Tibial artery (tissue), 4 donors: ENCODE results near the gene ZNF83.
"Not testable (repeated sequence)": the region's sequence is repeated elsewhere in the genome, so short reads cannot be mapped to it uniquely, and the experiment has no call there.

Source experiments
- DNase-seq, 2 donors: peaks; one replicate each; pipeline ENCODE4 v3.0.0-alpha.2; 2019
- H3K27ac ChIP-seq, 2 donors: fragments of 200-600 bp; sonication (generic) in 1 of 2; 1 replicate in 1 of 2; 2 replicates in 1 of 2; pipeline ENCODE4 v1.5.1; 2018 to 2019; ENCODE audit warnings: mild to moderate bottlenecking in 1 of 2
- H3K27me3 ChIP-seq, 2 donors: fragments of 200-600 bp; sonication (generic) in 1 of 2; one replicate each; pipeline versions ENCODE4 v1.5.1 to v1.6.0; 2016 to 2019
- H3K36me3 ChIP-seq, 3 donors: fragments of 200-600 bp; sonication (generic) in 2 of 3; one replicate each; pipeline ENCODE4 v1.5.1; 2016 to 2019; ENCODE audit warnings: mild to moderate bottlenecking in 2 of 3
- H3K4me1 ChIP-seq, 4 donors: fragments of 200-600 bp; sonication (generic) in 2 of 4; 1 replicate in 3 of 4; 2 replicates in 1 of 4; pipeline ENCODE4 v1.5.1; 2016 to 2019
- H3K4me3 ChIP-seq, 2 donors: fragments of 200-600 bp; sonication (generic) in 1 of 2; 1 replicate in 1 of 2; 2 replicates in 1 of 2; pipeline ENCODE4 v1.5.1; 2018 to 2019; ENCODE audit warnings: mild to moderate bottlenecking in 2 of 2
- H3K9me3 ChIP-seq, 3 donors: fragments of 200-600 bp; sonication (generic) in 1 of 3; one replicate each; pipeline ENCODE4 v1.5.1; 2016 to 2019
- CTCF ChIP-seq, 2 experiments: fragments of 200-600 bp in 1 of 2; fragments of 450-650 bp in 1 of 2; IDR thresholded peaks; one replicate each; pipeline ENCODE4 v1.5.1; 2017 to 2019; ENCODE audit warnings: antibody characterized with exemption in 2 of 2, mild to moderate bottlenecking in 1 of 2, moderate library complexity in 1 of 2
- intact Hi-C: fragments of 100-400 bp; cut with DNase I; formaldehyde crosslinking; loops from one replicate; pipeline ENCODE4 v1.15.0; 2023; ENCODE audit warnings: low total_unique reads

The ZNF83 gene

GRCh38 chr19:52639996-52640395 lies 1.8 kb upstream of the ZNF83 start:
- Histone ChIP-seq H3K36me3 (no peaks in the 10 kb centered on the region), H3K27ac (no peak overlapping the region), H3K27me3 (no peaks in the 10 kb centered on the region), H3K4me3 (no peak overlapping the region), H3K9me3 (no peaks in the 10 kb centered on the region), H3K4me1 (peaks cover 0 to 21% (median 9%) of the 10 kb centered on the region in 4 donors)
- intact Hi-C loops = loop anchor here (5.0 kb wide), 2 partner anchors 38 to 52 kb away; no protein-coding TSS in a partner anchor
- DNase-seq = no peak
- TF ChIP-seq CTCF (IDR thresholded peaks at IDR 0.05) = no peak

GRCh38 chr19:52638601-52639000 lies 446 bp upstream of the ZNF83 start:
- intact Hi-C loops = loop anchor here (5.0 kb wide), 1 partner anchor 36 kb away; no protein-coding TSS in a partner anchor
- H3K4me1 ChIP-seq = peaks cover 0 to 21% (median 9%) of the 10 kb centered on the region in 4 donors
- no peak for TF ChIP-seq CTCF (IDR thresholded peaks at IDR 0.05)
- peak overlapping the region; percentile 67 to 80 for H3K4me3 ChIP-seq
- peak overlapping the region; percentile 85 to 93 for H3K27ac ChIP-seq
- H3K27me3 ChIP-seq = no peaks in the 10 kb centered on the region
- DNase-seq = peak in 1 of 2 donors; percentile 20
- peaks cover 6 to 8% (median 6%) of the 10 kb centered on the region in 3 donors for H3K36me3 ChIP-seq
- no peaks in the 10 kb centered on the region for H3K9me3 ChIP-seq

GRCh38 chr19:52635786-52636570 lies 2.2 kb downstream of the ZNF83 start:
- peaks cover 9 to 12% (median 11%) of the 10 kb centered on the region in 3 donors for H3K36me3 ChIP-seq
- H3K4me3 ChIP-seq = no peak overlapping the region
- DNase-seq = no peak
- no peak overlapping the region for H3K27ac ChIP-seq
- no peaks in the 10 kb centered on the region for H3K9me3 ChIP-seq
- intact Hi-C loops = loop anchor here (5.0 kb wide), 1 partner anchor 34 kb away; no protein-coding TSS in a partner anchor
- H3K27me3 ChIP-seq = no peaks in the 10 kb centered on the region
- TF ChIP-seq CTCF (IDR thresholded peaks at IDR 0.05) = no peak
- peaks cover 0 to 21% (median 9%) of the 10 kb centered on the region in 4 donors for H3K4me1 ChIP-seq

GRCh38 chr19:52627441-52627840 lies 10.7 kb downstream of the ZNF83 start:
- peaks cover 5 to 56% (median 56%) of the 10 kb centered on the region in 3 donors for H3K36me3 ChIP-seq
- not testable (repeated sequence) for H3K27me3 ChIP-seq, DNase-seq, H3K4me3 ChIP-seq, H3K4me1 ChIP-seq, H3K27ac ChIP-seq, H3K9me3 ChIP-seq
- intact Hi-C loops = loop anchor here (10.0 kb wide), 1 partner anchor 353 kb away; no protein-coding TSS in a partner anchor

- H3K36me3 ChIP-seq = peaks cover 5 to 61% (median 61%) of the 10 kb centered on the region in 3 donors
- no peak overlapping the region for H3K4me3 ChIP-seq
- intact Hi-C loops = loop anchor here (10.0 kb wide), 1 partner anchor 352 kb away; no protein-coding TSS in a partner anchor
These were observed 11.2 kb downstream of the ZNF83 start for GRCh38 chr19:52626915-52627314.

More at GRCh38 chr19:52626915-52627314, 11.2 kb downstream of the ZNF83 start:
- TF ChIP-seq CTCF (IDR thresholded peaks at IDR 0.05) = no peak
- no peak for DNase-seq
- H3K4me1 ChIP-seq = no peaks in the 10 kb centered on the region
- no peaks in the 10 kb centered on the region for H3K27me3 ChIP-seq
- H3K27ac ChIP-seq = no peak overlapping the region
- no peaks in the 10 kb centered on the region for H3K9me3 ChIP-seq
